ENCODE results near the gene CYP26C1. TPM values are rescaled to one million over a fixed set of nuclear protein-coding genes. Genes with fewer than 3 reads are reported as not detected.

Gene CYP26C1
- total RNA-seq, 2 experiments from 2014 or later: 0.15 to 0.19 TPM

- DNase-seq (ENCODE audit: low spot score): no peak
- Histone ChIP-seq H3K4me3 (ENCODE audit: low read depth, low read length, poor library complexity, severe bottlenecking) (no peak overlapping the region), H2AFZ (ENCODE audit: low read length) (no peak overlapping the region), H3K27ac (ENCODE audit: low read depth, low read length, poor library complexity, severe bottlenecking) (no peak overlapping the region), H3K36me3 (ENCODE audit: insufficient read depth, low read length) (no peaks in the 10 kb centered on the region), H4K20me1 (ENCODE audit: insufficient read depth, low read length) (no peaks in the 10 kb centered on the region), H3K79me2 (ENCODE audit: insufficient read depth, low read depth, low read length) (no peaks in the 10 kb centered on the region), H3K9me3 (ENCODE audit: low read length) (no peaks in the 10 kb centered on the region), H3K9me2 (ENCODE audit: insufficient read depth, low read length) (no peaks in the 10 kb centered on the region), H3K4me2 (ENCODE audit: low read length) (no peak overlapping the region), H3K4me1 (ENCODE audit: insufficient read depth, low read length, poor library complexity, severe bottlenecking) (no peaks in the 10 kb centered on the region)
- TF ChIP-seq CTCF (conservative IDR thresholded peaks at IDR 0.05; ENCODE audit: low read length): no peak
- TF ChIP-seq EZH2phosphoT487 (IDR thresholded peaks at IDR 0.05; ENCODE audit: borderline replicate concordance, low read depth, low read length): no peak
- POLR2A ChIA-PET: interaction anchor here (0.7 to 1.3 kb wide), 2 partner anchors 9 to 59 kb away, joined by 3 to 4 read pairs; no protein-coding TSS in a partner anchor
- CTCF ChIA-PET (ENCODE audit: unreplicated experiment): no interaction called here
- intact Hi-C loops (cut with micrococcal nuclease; ENCODE audit: unreplicated experiment): no loop called here
- BruUV-seq (replicated peaks): no TSS peak
Observed at GRCh38 chr10:93095225-93095624, 34.6 kb downstream of the CYP26C1 start.

- H3K4me2 ChIP-seq (ENCODE audit: low read length): no peak overlapping the region
- H3K36me3 ChIP-seq (ENCODE audit: insufficient read depth, low read length): no peaks in the 10 kb centered on the region
- no peak overlapping the region for H3K27ac ChIP-seq (ENCODE audit: low read depth, low read length, poor library complexity, severe bottlenecking)
- ChIA-PET POLR2A (interaction anchor here (0.8 kb wide), 1 partner anchor 8 kb away, joined by 3 read pairs; no protein-coding TSS in a partner anchor), CTCF (ENCODE audit: unreplicated experiment) (no interaction called here)
- intact Hi-C loops (cut with micrococcal nuclease; ENCODE audit: unreplicated experiment): no loop called here
- no peaks in the 10 kb centered on the region for H3K4me1 ChIP-seq (ENCODE audit: insufficient read depth, low read length, poor library complexity, severe bottlenecking)
- no peak overlapping the region for H2AFZ ChIP-seq (ENCODE audit: low read length)
- BruUV-seq (replicated peaks): no TSS peak
- no peaks in the 10 kb centered on the region for H3K79me2 ChIP-seq (ENCODE audit: insufficient read depth, low read depth, low read length)
- no peak for DNase-seq (ENCODE audit: low spot score)
- H3K4me3 ChIP-seq (ENCODE audit: low read depth, low read length, poor library complexity, severe bottlenecking): no peak overlapping the region
- H3K9me2 ChIP-seq (ENCODE audit: insufficient read depth, low read length): no peaks in the 10 kb centered on the region
- no peak for TF ChIP-seq CTCF (conservative IDR thresholded peaks at IDR 0.05; ENCODE audit: low read length)
- TF ChIP-seq EZH2phosphoT487 (IDR thresholded peaks at IDR 0.05; ENCODE audit: borderline replicate concordance, low read depth, low read length): no peak
- no peaks in the 10 kb centered on the region for H3K9me3 ChIP-seq (ENCODE audit: low read length)
- no peaks in the 10 kb centered on the region for H4K20me1 ChIP-seq (ENCODE audit: insufficient read depth, low read length)
Observed at GRCh38 chr10:93096901-93097300, 36.3 kb downstream of the CYP26C1 start.

- CTCF ChIA-PET (ENCODE audit: unreplicated experiment): no interaction called here
- no peak overlapping the region for H3K4me2 ChIP-seq (ENCODE audit: low read length)
- no TSS peak for BruUV-seq (replicated peaks)
Observed at GRCh38 chr10:93097386-93097785, 36.8 kb downstream of the CYP26C1 start.

More at GRCh38 chr10:93097386-93097785, 36.8 kb downstream of the CYP26C1 start:
- Histone ChIP-seq H3K9me2 (ENCODE audit: insufficient read depth, low read length) (no peaks in the 10 kb centered on the region), H3K27ac (ENCODE audit: low read depth, low read length, poor library complexity, severe bottlenecking) (no peak overlapping the region), H3K4me1 (ENCODE audit: insufficient read depth, low read length, poor library complexity, severe bottlenecking) (no peaks in the 10 kb centered on the region), H3K4me3 (ENCODE audit: low read depth, low read length, poor library complexity, severe bottlenecking) (no peak overlapping the region), H3K9me3 (ENCODE audit: low read length) (no peaks in the 10 kb centered on the region), H4K20me1 (ENCODE audit: insufficient read depth, low read length) (no peaks in the 10 kb centered on the region), H3K79me2 (ENCODE audit: insufficient read depth, low read depth, low read length) (no peaks in the 10 kb centered on the region), H3K36me3 (ENCODE audit: insufficient read depth, low read length) (no peaks in the 10 kb centered on the region), H2AFZ (ENCODE audit: low read length) (no peak overlapping the region)
- intact Hi-C loops (cut with micrococcal nuclease; ENCODE audit: unreplicated experiment): no loop called here
- POLR2A ChIA-PET: interaction anchor here (0.8 kb wide), 1 partner anchor 9 kb away, joined by 3 read pairs; no protein-coding TSS in a partner anchor
- no peak for DNase-seq (ENCODE audit: low spot score)
- TF ChIP-seq EZH2phosphoT487 (IDR thresholded peaks at IDR 0.05; ENCODE audit: borderline replicate concordance, low read depth, low read length) (no peak), CTCF (conservative IDR thresholded peaks at IDR 0.05; ENCODE audit: low read length) (no peak)

All from OCI-LY7 (cell line).